GM23338 (cell line): Measurements from ENCODE around the gene C22orf15. TPM values are rescaled to one million over a fixed set of nuclear protein-coding genes. Genes with fewer than 3 reads are reported as not detected.

Experiments used
- ATAC-seq: fragments of 200-7000 bp; cut with Tn5 transposase; 3 replicates; pipeline ENCODE4 v1.9.1; 2020
- DNase-seq: peaks from one replicate; pipeline ENCODE4 v3.0.0-alpha.2; 2015; ENCODE audit warnings: low spot score
- H2AFZ ChIP-seq: fragments of 200-600 bp; sonication (generic); 2 replicates; pipeline ENCODE4 v1.8.0; 2016; ENCODE audit warnings: antibody characterized with exemption, mild to moderate bottlenecking, moderate library complexity
- H3F3A ChIP-seq: fragments of 200-600 bp; sonication (generic); replicated peaks from 2 replicates; pipeline ENCODE4 v1.8.0; 2017; ENCODE audit warnings: antibody characterized with exemption, mixed run types, low read depth
- H3K27ac ChIP-seq: fragments of 200-600 bp; sonication (generic); 2 replicates; pipeline ENCODE4 v1.6.1; 2016; ENCODE audit warnings: low read depth
- H3K27me3 ChIP-seq: fragments of 200-600 bp; sonication (generic); 2 replicates; pipeline ENCODE4 v1.8.0; 2016; ENCODE audit warnings: mild to moderate bottlenecking, mixed run types, moderate library complexity; ENCODE audit not compliant: insufficient read depth
- H3K36me3 ChIP-seq: fragments of 200-600 bp; sonication (generic); 2 replicates; pipeline ENCODE4 v1.8.0; 2016; ENCODE audit warnings: mild to moderate bottlenecking; ENCODE audit not compliant: insufficient read depth
- H3K4me1 ChIP-seq: fragments of 200-600 bp; sonication (generic); 2 replicates; pipeline ENCODE4 v1.8.0; 2016; ENCODE audit warnings: mild to moderate bottlenecking, moderate library complexity; ENCODE audit not compliant: insufficient read depth
- H3K4me2 ChIP-seq: fragments of 200-600 bp; sonication (generic); 2 replicates; pipeline ENCODE4 v1.7.1; 2017; ENCODE audit warnings: mixed run types
- H3K4me3 ChIP-seq: fragments of 200-600 bp; sonication (generic); 2 replicates; pipeline ENCODE4 v1.6.1; 2016; ENCODE audit warnings: mixed run types
- H3K79me2 ChIP-seq: fragments of 200-600 bp; sonication (generic); replicated peaks from 2 replicates; pipeline ENCODE4 v1.8.0; 2017; ENCODE audit warnings: mild to moderate bottlenecking; ENCODE audit not compliant: insufficient read depth
- H3K9me2 ChIP-seq: fragments of 200-600 bp; sonication (generic); 2 replicates; pipeline ENCODE4 v1.8.0; 2017; ENCODE audit not compliant: insufficient read depth
- H4K20me1 ChIP-seq: fragments of 200-600 bp; sonication (generic); replicated peaks from 2 replicates; pipeline ENCODE4 v1.8.0; 2017; ENCODE audit warnings: mild to moderate bottlenecking; ENCODE audit not compliant: insufficient read depth
- H3K27ac Mint-ChIP-seq: 2 replicates; pipeline ENCODE4 v1.8.0; 2020; ENCODE audit warnings: inconsistent platforms, mild to moderate bottlenecking, moderate library complexity, mixed read lengths
- H3K27me3 Mint-ChIP-seq: 3 replicates; pipeline ENCODE4 v1.8.0; 2022; ENCODE audit warnings: low read depth, mild to moderate bottlenecking, moderate library complexity, mixed read lengths, inconsistent platforms; ENCODE audit not compliant: insufficient read depth, poor library complexity
- H3K36me3 Mint-ChIP-seq: 3 replicates; pipeline ENCODE4 v1.8.0; 2021; ENCODE audit warnings: low read depth, mild to moderate bottlenecking, inconsistent platforms, moderate library complexity, mixed read lengths
- H3K4me1 Mint-ChIP-seq: 3 replicates; pipeline ENCODE4 v1.8.0; 2020; ENCODE audit warnings: mild to moderate bottlenecking, inconsistent platforms, mixed read lengths
- H3K4me3 Mint-ChIP-seq: 3 replicates; pipeline ENCODE4 v1.8.0; 2021; ENCODE audit warnings: moderate library complexity, mild to moderate bottlenecking, inconsistent platforms, mixed read lengths
- H3K9me3 Mint-ChIP-seq: 3 replicates; pipeline ENCODE4 v1.8.0; 2020; ENCODE audit warnings: moderate library complexity, mild to moderate bottlenecking, inconsistent platforms, mixed read lengths
- CREB1 ChIP-seq: fragments of 250-450 bp; sonication (Bioruptor Pico); IDR thresholded peaks from 2 replicates; pipeline ENCODE4 v1.5.0; 2020; ENCODE audit warnings: low read depth, mild to moderate bottlenecking, moderate library complexity
- EZH2 ChIP-seq: fragments of 200-600 bp; sonication (generic); IDR thresholded peaks from one replicate; pipeline ENCODE4 v1.8.0; 2017; ENCODE audit warnings: antibody characterized with exemption, mild to moderate bottlenecking, low read depth; ENCODE audit not compliant: unreplicated experiment
- POLR2AphosphoS5 ChIP-seq: IDR thresholded peaks from 2 replicates; pipeline ENCODE4 v1.6.1; 2016; ENCODE audit warnings: antibody characterized with exemption, low read depth
- ZNF114 ChIP-seq: fragments of 250-450 bp; sonication (Bioruptor Pico); IDR thresholded peaks from 2 replicates; pipeline ENCODE4 v1.5.0; 2020; ENCODE audit warnings: mild to moderate bottlenecking, moderate library complexity
- ZNF331 ChIP-seq: fragments of 250-450 bp; sonication (Bioruptor Pico); IDR thresholded peaks from 2 replicates; pipeline ENCODE4 v1.5.0; 2020; ENCODE audit warnings: low read depth, mild to moderate bottlenecking, moderate library complexity
- polyA plus RNA-seq: library from polyadenylated mRNA; unstranded; fragments of >200 nt; fragmentation: Nextera tagmentation; extraction: Ambion mirVana; gene quantifications from 2 replicates; pipeline ENCODE4 v1.2.1, GENCODE V29; 2016
- total RNA-seq: library from RNA; depleted of rRNA; stranded (reverse); fragments of >200 nt; shearing (Covaris generic); gene quantifications from 2 replicates; pipeline ENCODE4 v1.2.3, GENCODE V29; 2014
- TF ChIP-seq, protein P1 (sequence below): IDR thresholded peaks from one replicate; pipeline ENCODE4 v1.6.1; 2018; ENCODE audit warnings: antibody characterized with exemption; ENCODE audit not compliant: unreplicated experiment
- TF ChIP-seq, protein P2 (sequence below): fragments of 250-450 bp; sonication (Bioruptor Pico); IDR thresholded peaks from 2 replicates; pipeline ENCODE4 v1.5.0; 2020; ENCODE audit warnings: mild to moderate bottlenecking, moderate library complexity

C22orf15 gene
- total and polyA plus RNA-seq, 2 experiments from 2014 or later = 3.6 to 9.3 TPM

DNA sequence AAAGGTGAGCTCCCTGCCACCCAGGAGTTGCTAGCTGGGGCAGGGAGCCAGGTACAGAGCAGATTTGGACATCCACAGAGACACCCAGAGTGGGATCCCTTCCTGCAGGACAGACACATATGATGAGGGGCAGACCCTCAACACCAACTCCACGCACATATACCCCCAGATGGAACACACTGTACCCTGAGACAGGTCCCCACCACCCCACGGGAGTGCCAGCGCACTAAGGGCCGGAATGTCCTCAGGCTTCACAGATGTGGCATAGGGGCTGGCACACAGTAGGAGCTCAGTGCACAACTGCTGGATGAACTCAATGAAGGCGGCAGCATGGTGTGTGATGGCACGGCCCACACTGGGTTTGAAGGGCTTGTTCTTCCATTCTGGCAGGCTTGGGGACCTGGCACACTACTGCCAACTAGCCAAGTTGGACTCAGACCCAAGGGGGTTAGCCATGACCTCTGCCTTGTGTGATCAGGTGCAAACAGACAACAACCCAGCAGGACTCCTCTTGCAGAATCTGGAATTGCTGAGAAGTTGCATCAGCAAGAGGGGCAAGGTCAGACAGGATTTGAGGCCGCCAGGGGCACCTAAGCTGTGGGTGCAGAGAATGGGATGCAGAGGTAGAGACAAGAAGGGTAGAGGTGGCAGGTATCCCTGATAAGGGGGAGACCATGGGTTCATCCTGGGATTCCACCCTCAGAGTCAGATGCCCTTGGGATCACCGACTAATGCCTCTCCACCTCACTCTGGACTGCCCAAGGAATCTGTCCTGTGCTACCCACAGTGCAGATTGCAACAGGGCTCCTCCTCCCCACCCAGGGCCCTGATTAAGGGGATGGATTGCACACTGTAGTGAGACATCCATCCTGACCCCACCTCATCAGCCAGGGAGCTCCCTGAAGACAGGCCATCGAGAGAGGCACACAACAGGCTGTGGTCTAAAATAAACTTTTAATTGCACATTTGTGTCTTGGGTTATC is 2.4 kb downstream of the C22orf15 start:
- Histone ChIP-seq H3K27ac (no peak overlapping the region), H2AFZ (no peak overlapping the region), H3K4me3 (no peak overlapping the region), H3K36me3 (no peaks in the 10 kb centered on the region; the same call in 1 of the 2 replicates), H3K4me2 (no peak overlapping the region), H3K79me2 (no peaks in the 10 kb centered on the region), H3K4me1 (peaks cover 25% of the 10 kb centered on the region), H3F3A (peaks cover 8% of the 10 kb centered on the region; the same call in 1 of the 2 replicates), H3K9me2 (no peaks in the 10 kb centered on the region), H4K20me1 (no peaks in the 10 kb centered on the region), H3K27me3 (peaks cover 16% of the 10 kb centered on the region)
- ATAC-seq (no peak), DNase-seq (no peak)
- no peak overlapping the region for H3K4me3 Mint-ChIP-seq
- H3K36me3 Mint-ChIP-seq = peaks cover 14% of the 10 kb centered on the region
- no peaks in the 10 kb centered on the region for H3K9me3 Mint-ChIP-seq
- H3K27me3 Mint-ChIP-seq = peaks cover 24% of the 10 kb centered on the region
- H3K4me1 Mint-ChIP-seq = peaks cover 36% of the 10 kb centered on the region
- 0 out of 2 replicates have a peak overlapping the region, but pooled peaks have one; percentile 23 for H3K27ac Mint-ChIP-seq
- TF ChIP-seq, protein P1, sequence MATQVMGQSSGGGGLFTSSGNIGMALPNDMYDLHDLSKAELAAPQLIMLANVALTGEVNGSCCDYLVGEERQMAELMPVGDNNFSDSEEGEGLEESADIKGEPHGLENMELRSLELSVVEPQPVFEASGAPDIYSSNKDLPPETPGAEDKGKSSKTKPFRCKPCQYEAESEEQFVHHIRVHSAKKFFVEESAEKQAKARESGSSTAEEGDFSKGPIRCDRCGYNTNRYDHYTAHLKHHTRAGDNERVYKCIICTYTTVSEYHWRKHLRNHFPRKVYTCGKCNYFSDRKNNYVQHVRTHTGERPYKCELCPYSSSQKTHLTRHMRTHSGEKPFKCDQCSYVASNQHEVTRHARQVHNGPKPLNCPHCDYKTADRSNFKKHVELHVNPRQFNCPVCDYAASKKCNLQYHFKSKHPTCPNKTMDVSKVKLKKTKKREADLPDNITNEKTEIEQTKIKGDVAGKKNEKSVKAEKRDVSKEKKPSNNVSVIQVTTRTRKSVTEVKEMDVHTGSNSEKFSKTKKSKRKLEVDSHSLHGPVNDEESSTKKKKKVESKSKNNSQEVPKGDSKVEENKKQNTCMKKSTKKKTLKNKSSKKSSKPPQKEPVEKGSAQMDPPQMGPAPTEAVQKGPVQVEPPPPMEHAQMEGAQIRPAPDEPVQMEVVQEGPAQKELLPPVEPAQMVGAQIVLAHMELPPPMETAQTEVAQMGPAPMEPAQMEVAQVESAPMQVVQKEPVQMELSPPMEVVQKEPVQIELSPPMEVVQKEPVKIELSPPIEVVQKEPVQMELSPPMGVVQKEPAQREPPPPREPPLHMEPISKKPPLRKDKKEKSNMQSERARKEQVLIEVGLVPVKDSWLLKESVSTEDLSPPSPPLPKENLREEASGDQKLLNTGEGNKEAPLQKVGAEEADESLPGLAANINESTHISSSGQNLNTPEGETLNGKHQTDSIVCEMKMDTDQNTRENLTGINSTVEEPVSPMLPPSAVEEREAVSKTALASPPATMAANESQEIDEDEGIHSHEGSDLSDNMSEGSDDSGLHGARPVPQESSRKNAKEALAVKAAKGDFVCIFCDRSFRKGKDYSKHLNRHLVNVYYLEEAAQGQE = no peak
- no peak for TF ChIP-seq ZNF114 (CRISPR knock-in tag)
- TF ChIP-seq POLR2AphosphoS5 = no peak
- no peak for TF ChIP-seq ZNF331 (CRISPR knock-in tag)
- TF ChIP-seq EZH2 = no peak
- no peak for TF ChIP-seq CREB1 (CRISPR knock-in tag)
- TF ChIP-seq, protein P2, sequence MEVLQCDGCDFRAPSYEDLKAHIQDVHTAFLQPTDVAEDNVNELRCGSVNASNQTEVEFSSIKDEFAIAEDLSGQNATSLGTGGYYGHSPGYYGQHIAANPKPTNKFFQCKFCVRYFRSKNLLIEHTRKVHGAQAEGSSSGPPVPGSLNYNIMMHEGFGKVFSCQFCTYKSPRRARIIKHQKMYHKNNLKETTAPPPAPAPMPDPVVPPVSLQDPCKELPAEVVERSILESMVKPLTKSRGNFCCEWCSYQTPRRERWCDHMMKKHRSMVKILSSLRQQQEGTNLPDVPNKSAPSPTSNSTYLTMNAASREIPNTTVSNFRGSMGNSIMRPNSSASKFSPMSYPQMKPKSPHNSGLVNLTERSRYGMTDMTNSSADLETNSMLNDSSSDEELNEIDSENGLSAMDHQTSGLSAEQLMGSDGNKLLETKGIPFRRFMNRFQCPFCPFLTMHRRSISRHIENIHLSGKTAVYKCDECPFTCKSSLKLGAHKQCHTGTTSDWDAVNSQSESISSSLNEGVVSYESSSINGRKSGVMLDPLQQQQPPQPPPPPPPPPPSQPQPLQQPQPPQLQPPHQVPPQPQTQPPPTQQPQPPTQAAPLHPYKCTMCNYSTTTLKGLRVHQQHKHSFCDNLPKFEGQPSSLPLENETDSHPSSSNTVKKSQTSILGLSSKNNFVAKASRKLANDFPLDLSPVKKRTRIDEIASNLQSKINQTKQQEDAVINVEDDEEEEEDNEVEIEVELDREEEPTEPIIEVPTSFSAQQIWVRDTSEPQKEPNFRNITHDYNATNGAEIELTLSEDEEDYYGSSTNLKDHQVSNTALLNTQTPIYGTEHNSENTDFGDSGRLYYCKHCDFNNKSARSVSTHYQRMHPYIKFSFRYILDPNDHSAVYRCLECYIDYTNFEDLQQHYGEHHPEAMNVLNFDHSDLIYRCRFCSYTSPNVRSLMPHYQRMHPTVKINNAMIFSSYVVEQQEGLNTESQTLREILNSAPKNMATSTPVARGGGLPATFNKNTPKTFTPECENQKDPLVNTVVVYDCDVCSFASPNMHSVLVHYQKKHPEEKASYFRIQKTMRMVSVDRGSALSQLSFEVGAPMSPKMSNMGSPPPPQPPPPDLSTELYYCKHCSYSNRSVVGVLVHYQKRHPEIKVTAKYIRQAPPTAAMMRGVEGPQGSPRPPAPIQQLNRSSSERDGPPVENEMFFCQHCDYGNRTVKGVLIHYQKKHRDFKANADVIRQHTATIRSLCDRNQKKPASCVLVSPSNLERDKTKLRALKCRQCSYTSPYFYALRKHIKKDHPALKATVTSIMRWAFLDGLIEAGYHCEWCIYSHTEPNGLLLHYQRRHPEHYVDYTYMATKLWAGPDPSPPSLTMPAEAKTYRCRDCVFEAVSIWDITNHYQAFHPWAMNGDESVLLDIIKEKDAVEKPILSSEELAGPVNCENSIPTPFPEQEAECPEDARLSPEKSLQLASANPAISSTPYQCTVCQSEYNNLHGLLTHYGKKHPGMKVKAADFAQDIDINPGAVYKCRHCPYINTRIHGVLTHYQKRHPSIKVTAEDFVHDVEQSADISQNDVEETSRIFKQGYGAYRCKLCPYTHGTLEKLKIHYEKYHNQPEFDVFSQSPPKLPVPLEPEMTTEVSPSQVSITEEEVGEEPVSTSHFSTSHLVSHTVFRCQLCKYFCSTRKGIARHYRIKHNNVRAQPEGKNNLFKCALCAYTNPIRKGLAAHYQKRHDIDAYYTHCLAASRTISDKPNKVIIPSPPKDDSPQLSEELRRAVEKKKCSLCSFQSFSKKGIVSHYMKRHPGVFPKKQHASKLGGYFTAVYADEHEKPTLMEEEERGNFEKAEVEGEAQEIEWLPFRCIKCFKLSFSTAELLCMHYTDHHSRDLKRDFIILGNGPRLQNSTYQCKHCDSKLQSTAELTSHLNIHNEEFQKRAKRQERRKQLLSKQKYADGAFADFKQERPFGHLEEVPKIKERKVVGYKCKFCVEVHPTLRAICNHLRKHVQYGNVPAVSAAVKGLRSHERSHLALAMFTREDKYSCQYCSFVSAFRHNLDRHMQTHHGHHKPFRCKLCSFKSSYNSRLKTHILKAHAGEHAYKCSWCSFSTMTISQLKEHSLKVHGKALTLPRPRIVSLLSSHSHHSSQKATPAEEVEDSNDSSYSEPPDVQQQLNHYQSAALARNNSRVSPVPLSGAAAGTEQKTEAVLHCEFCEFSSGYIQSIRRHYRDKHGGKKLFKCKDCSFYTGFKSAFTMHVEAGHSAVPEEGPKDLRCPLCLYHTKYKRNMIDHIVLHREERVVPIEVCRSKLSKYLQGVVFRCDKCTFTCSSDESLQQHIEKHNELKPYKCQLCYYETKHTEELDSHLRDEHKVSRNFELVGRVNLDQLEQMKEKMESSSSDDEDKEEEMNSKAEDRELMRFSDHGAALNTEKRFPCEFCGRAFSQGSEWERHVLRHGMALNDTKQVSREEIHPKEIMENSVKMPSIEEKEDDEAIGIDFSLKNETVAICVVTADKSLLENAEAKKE (CRISPR knock-in tag) = no peak
